HepG2 (cell line): ENCODE results near the gene B4GALT3. TPM values are rescaled to one million over a fixed set of nuclear protein-coding genes. Genes with fewer than 3 reads are reported as not detected.
A peak's percentile ranks its signal among the peaks of the same experiment; 100 is the strongest.

Experiments
- AGO2 ChIP-seq: fragments of 200-400 bp; formaldehyde crosslinking; optimal IDR thresholded peaks from 2 replicates; pipeline ENCODE3; 2017; ENCODE audit warnings: mild to moderate bottlenecking, low read depth, low read length, moderate library complexity
- ARNT2 ChIP-seq: sonication (generic); formaldehyde crosslinking; IDR thresholded peaks from 2 replicates; pipeline ENCODE4 v1.8.0; 2022; ENCODE audit warnings: mild to moderate bottlenecking, low read depth, missing genetic modification reagents, moderate library complexity
- ATF7-NPFF ChIP-seq: sonication (generic); formaldehyde crosslinking; IDR thresholded peaks from 2 replicates; pipeline ENCODE4 v1.8.1; 2023; ENCODE audit warnings: mild to moderate bottlenecking, low read depth, missing genetic modification reagents, moderate library complexity
- CENPX ChIP-seq: sonication (generic); formaldehyde crosslinking; IDR thresholded peaks from 2 replicates; pipeline ENCODE4 v1.9.0; 2021; ENCODE audit warnings: mild to moderate bottlenecking, missing genetic modification reagents, moderate library complexity
- GATA4 ChIP-seq: sonication (generic); IDR thresholded peaks from 2 replicates; pipeline ENCODE4 v1.6.1; 2016; ENCODE audit warnings: antibody characterized with exemption, low read depth, borderline replicate concordance
- GFI1 ChIP-seq: sonication (generic); formaldehyde crosslinking; IDR thresholded peaks from 2 replicates; pipeline ENCODE4 v1.5.0; 2020; ENCODE audit warnings: missing genetic modification reagents, mild to moderate bottlenecking, borderline replicate concordance
- IKZF1 ChIP-seq: fragments of 450-650 bp; IDR thresholded peaks from 2 replicates; pipeline ENCODE4 v1.7.1; 2016
- MBNL3 ChIP-seq: fragments of 250-450 bp; sonication (Bioruptor Pico); conservative IDR thresholded peaks from 2 replicates; pipeline ENCODE4 v1.8.0; 2022; ENCODE audit warnings: mild to moderate bottlenecking, inconsistent platforms
- MIXL1 ChIP-seq: IDR thresholded peaks from 2 replicates; pipeline ENCODE4 v1.6.1; 2016
- NCOR1 ChIP-seq: fragments of 200-600 bp; sonication (generic); IDR thresholded peaks from 2 replicates; pipeline ENCODE4 v1.7.0; 2017; ENCODE audit warnings: antibody characterized with exemption, low read length, borderline replicate concordance
- PHF21A ChIP-seq: sonication (generic); formaldehyde crosslinking; IDR thresholded peaks from 2 replicates; pipeline ENCODE4 v1.5.0; 2020; ENCODE audit warnings: mild to moderate bottlenecking, missing genetic modification reagents
- RORA ChIP-seq: sonication (generic); formaldehyde crosslinking; IDR thresholded peaks from 2 replicates; pipeline ENCODE4 v1.5.0; 2020; ENCODE audit warnings: mild to moderate bottlenecking, missing genetic modification reagents, moderate library complexity
- SIX4 ChIP-seq: sonication (generic); formaldehyde crosslinking; IDR thresholded peaks from 2 replicates; pipeline ENCODE4 v1.4.0; 2020; ENCODE audit warnings: missing genetic modification reagents
- SP2 ChIP-seq: sonication (generic); formaldehyde crosslinking; IDR thresholded peaks from 2 replicates; pipeline ENCODE4 v1.5.1; 2020; ENCODE audit warnings: mild to moderate bottlenecking, missing genetic modification reagents
- SRSF1 ChIP-seq: fragments of 200-400 bp; formaldehyde crosslinking; optimal IDR thresholded peaks from 2 replicates; pipeline ENCODE3; 2017; ENCODE audit warnings: mild to moderate bottlenecking, low read depth, low read length, moderate library complexity
- TRIM24 ChIP-seq: sonication (generic); formaldehyde crosslinking; IDR thresholded peaks from 2 replicates; pipeline ENCODE4 v1.8.0; 2022; ENCODE audit warnings: mild to moderate bottlenecking, missing genetic modification reagents
- ZNF124 ChIP-seq: sonication (generic); formaldehyde crosslinking; IDR thresholded peaks from 2 replicates; pipeline ENCODE4 v1.4.0; 2020; ENCODE audit warnings: missing genetic modification reagents
- ZNF274 ChIP-seq: sonication (generic); formaldehyde crosslinking; IDR thresholded peaks from 2 replicates; pipeline ENCODE4 v1.5.1; 2020; ENCODE audit warnings: mild to moderate bottlenecking, missing genetic modification reagents
- ZNF292 ChIP-seq: sonication (generic); formaldehyde crosslinking; IDR thresholded peaks from 2 replicates; pipeline ENCODE4 v1.8.1; 2022; ENCODE audit warnings: mild to moderate bottlenecking, low read depth, missing genetic modification reagents, borderline replicate concordance
- ZNF496 ChIP-seq: sonication (generic); formaldehyde crosslinking; IDR thresholded peaks from 2 replicates; pipeline ENCODE4 v1.8.1; 2023; ENCODE audit warnings: mild to moderate bottlenecking, moderate library complexity, missing genetic modification reagents; ENCODE audit not compliant: insufficient replicate concordance
- ZNF619 ChIP-seq: sonication (generic); formaldehyde crosslinking; IDR thresholded peaks from 2 replicates; pipeline ENCODE4 v1.4.0; 2020; ENCODE audit warnings: mild to moderate bottlenecking, missing genetic modification reagents
- ZNF746 ChIP-seq: sonication (generic); formaldehyde crosslinking; IDR thresholded peaks from 2 replicates; pipeline ENCODE4 v1.8.0; 2022; ENCODE audit warnings: mild to moderate bottlenecking, missing genetic modification reagents
- ZNF75D ChIP-seq: sonication (generic); formaldehyde crosslinking; IDR thresholded peaks from 2 replicates; pipeline ENCODE4 v1.8.1; 2023; ENCODE audit warnings: missing genetic modification reagents, mild to moderate bottlenecking, borderline replicate concordance
- ZNF788 ChIP-seq: sonication (generic); formaldehyde crosslinking; IDR thresholded peaks from 2 replicates; pipeline ENCODE4 v1.5.0; 2020; ENCODE audit warnings: mild to moderate bottlenecking, missing genetic modification reagents, borderline replicate concordance
- ZSCAN30 ChIP-seq: sonication (generic); formaldehyde crosslinking; IDR thresholded peaks from 2 replicates; pipeline ENCODE4 v1.5.0; 2020; ENCODE audit warnings: mild to moderate bottlenecking, missing genetic modification reagents
- polyA plus RNA-seq, 8 experiments: library from polyadenylated mRNA; depleted of rRNA in 3 of 8; stranded (reverse) in 7 of 8; unstranded in 1 of 8; fragments of >200 nt; fragmentation: Illumina TruSeq in 4 of 8; extraction: Trizol in 4 of 8; gene quantifications; 2 replicates each; pipeline versions ENCODE4 v1.2.1 to v1.2.3, GENCODE V29; 2011 to 2016; ENCODE audit warnings: low read depth in 4 of 8, missing spikeins in 1 of 8, mixed read lengths in 1 of 8; ENCODE audit not compliant: insufficient read depth in 1 of 8
- total RNA-seq, 5 experiments: library from RNA; depleted of rRNA; stranded (reverse); fragments of >200 nt; fragmentation: Illumina TruSeq; extraction: Trizol; gene quantifications; 2 replicates each; pipeline ENCODE4 v1.2.3, GENCODE V29; 2016; ENCODE audit warnings: low read depth in 1 of 5
- TF ChIP-seq, protein P1 (sequence below): sonication (generic); formaldehyde crosslinking; IDR thresholded peaks from 2 replicates; pipeline ENCODE4 v1.9.0; 2021; ENCODE audit warnings: missing genetic modification reagents, mild to moderate bottlenecking, borderline replicate concordance
- TF ChIP-seq, protein P2 (sequence below): sonication (generic); formaldehyde crosslinking; IDR thresholded peaks from 2 replicates; pipeline ENCODE4 v1.8.1; 2023; ENCODE audit warnings: mild to moderate bottlenecking, inconsistent platforms, moderate library complexity, missing genetic modification reagents, borderline replicate concordance
- TF ChIP-seq, protein P3 (sequence below): IDR thresholded peaks from 2 replicates; pipeline ENCODE4 v1.6.1; 2016; ENCODE audit warnings: low read depth, control low read depth

B4GALT3 gene
- total and polyA plus RNA-seq, 2 of the 13 experiments (the other 11 are each of a cell fraction or from before 2014, with no cell fraction given): 35.6 to 40.4 TPM

DNA sequence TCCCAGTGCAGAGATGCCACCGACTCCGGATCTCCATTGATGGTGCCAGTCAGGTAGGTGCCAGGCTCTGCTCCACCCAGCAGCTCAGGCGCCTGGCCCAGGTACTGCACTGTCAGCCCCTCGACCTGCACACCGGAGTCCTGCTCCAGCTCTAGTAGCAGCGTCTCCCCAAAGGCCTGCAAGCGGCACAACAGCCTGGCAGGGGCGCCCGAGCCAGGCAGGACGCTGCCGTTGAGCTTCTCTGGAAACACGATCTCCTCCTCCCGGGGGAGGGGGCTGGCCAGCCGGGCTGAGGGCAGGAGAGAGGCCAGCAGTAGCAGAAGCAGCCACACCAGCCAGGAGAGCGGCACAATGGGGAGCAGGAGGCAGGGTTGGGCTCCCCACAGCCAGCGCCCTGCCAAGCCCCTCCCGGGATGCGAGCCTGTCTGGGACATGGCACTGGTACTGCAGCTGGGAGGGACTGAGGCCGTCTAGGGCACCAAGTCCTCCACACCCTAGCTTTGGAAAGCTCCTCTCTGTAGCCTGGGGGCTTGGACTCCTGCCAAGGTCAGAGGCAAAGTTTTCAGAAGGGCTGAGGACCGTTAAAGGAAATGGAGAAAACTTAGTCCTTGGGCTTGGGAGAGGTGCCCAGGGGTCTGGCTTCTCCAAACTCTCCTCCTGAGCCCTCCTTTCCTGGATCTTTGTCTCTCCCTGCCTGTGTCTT is 21.0 kb upstream of the B4GALT3 start (continued):
- TF ChIP-seq ZNF788 (peak; percentile 19; the same call in 1 of the 2 replicates), ZNF124 (CRISPR knock-in tag) (no peak), ZNF75D (CRISPR knock-in tag) (no peak), ZNF292 (CRISPR knock-in tag) (peak; percentile 83), ZNF619 (no peak), ZNF746 (no peak), SIX4 (CRISPR knock-in tag) (peak; percentile 56; the same call in 1 of the 2 replicates), ZSCAN30 (CRISPR knock-in tag) (no peak), SP2 (CRISPR knock-in tag) (peak; percentile 33; the same call in 1 of the 2 replicates), GFI1 (no peak), MIXL1 (CRISPR knock-in tag) (no peak), ZNF496 (CRISPR knock-in tag) (no peak), TRIM24 (no peak), SRSF1 (no peak), AGO2 (peak; percentile 78), RORA (CRISPR knock-in tag) (no peak), CENPX (CRISPR knock-in tag) (no peak), ATF7-NPFF (no peak), IKZF1 (no peak), GATA4 (no peak), ZNF274 (CRISPR knock-in tag) (0 out of 2 replicates have a peak, but pooled peaks have one; percentile 74), NCOR1 (no peak), MBNL3 (no peak), PHF21A (no peak), ARNT2 (no peak)
- TF ChIP-seq, protein P1, sequence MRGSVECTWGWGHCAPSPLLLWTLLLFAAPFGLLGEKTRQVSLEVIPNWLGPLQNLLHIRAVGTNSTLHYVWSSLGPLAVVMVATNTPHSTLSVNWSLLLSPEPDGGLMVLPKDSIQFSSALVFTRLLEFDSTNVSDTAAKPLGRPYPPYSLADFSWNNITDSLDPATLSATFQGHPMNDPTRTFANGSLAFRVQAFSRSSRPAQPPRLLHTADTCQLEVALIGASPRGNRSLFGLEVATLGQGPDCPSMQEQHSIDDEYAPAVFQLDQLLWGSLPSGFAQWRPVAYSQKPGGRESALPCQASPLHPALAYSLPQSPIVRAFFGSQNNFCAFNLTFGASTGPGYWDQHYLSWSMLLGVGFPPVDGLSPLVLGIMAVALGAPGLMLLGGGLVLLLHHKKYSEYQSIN (CRISPR knock-in tag): no peak
- TF ChIP-seq, protein P2, sequence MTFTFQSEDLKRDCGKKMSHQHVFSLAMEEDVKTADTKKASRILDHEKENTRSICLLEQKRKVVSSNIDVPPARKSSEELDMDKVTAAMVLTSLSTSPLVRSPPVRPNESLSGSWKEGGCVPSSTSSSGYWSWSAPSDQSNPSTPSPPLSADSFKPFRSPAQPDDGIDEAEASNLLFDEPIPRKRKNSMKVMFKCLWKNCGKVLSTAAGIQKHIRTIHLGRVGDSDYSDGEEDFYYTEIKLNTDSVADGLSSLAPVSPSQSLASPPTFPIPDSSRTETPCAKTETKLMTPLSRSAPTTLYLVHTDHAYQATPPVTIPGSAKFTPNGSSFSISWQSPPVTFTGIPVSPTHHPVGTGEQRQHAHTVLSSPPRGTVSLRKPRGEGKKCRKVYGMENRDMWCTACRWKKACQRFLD: 0 out of 2 replicates have a peak, but pooled peaks have one; percentile 50
- TF ChIP-seq, protein P3, sequence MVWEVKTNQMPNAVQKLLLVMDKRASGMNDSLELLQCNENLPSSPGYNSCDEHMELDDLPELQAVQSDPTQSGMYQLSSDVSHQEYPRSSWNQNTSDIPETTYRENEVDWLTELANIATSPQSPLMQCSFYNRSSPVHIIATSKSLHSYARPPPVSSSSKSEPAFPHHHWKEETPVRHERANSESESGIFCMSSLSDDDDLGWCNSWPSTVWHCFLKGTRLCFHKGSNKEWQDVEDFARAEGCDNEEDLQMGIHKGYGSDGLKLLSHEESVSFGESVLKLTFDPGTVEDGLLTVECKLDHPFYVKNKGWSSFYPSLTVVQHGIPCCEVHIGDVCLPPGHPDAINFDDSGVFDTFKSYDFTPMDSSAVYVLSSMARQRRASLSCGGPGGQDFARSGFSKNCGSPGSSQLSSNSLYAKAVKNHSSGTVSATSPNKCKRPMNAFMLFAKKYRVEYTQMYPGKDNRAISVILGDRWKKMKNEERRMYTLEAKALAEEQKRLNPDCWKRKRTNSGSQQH (CRISPR knock-in tag): no peak
